CD14-positive monocyte (primary cell): Measurements from ENCODE around the gene STARD3. TPM values are rescaled to one million over a fixed set of nuclear protein-coding genes. Genes with fewer than 3 reads are reported as not detected.

ENCODE experiments used
- DNase-seq, 3 donors: peaks; one replicate each; pipeline ENCODE4 v3.0.0-alpha.2; 2011 to 2022
- H2AFZ ChIP-seq: 2 replicates; pipeline ENCODE4 v1.6.0; 2012; ENCODE audit warnings: mild to moderate bottlenecking, low read depth, low read length, inconsistent platforms; ENCODE audit not compliant: insufficient read depth, poor library complexity, severe bottlenecking
- H3K27ac ChIP-seq, 2 donors: 1 replicate in 1 of 2; 2 replicates in 1 of 2; pipeline ENCODE4 v1.5.1; 2012 to 2013; ENCODE audit warnings: low read length in 2 of 2, control low read depth in 1 of 2, inconsistent platforms in 1 of 2, low read depth in 1 of 2, mild to moderate bottlenecking in 1 of 2
- H3K27me3 ChIP-seq, 2 donors: one replicate each; pipeline versions ENCODE4 v1.6.0 to v1.6.1; 2011 to 2013; ENCODE audit warnings: low read length in 2 of 2; ENCODE audit not compliant: control insufficient read depth in 2 of 2, insufficient read depth in 2 of 2
- H3K36me3 ChIP-seq, 2 donors: replicated peaks in 1 of 2; 1 replicate in 1 of 2; 2 replicates in 1 of 2; pipeline versions ENCODE4 v1.5.1 to v1.6.1; 2012 to 2013; ENCODE audit warnings: low read length in 2 of 2, control low read depth in 1 of 2, inconsistent platforms in 1 of 2, mild to moderate bottlenecking in 1 of 2; ENCODE audit not compliant: insufficient read depth in 2 of 2, control insufficient read depth in 1 of 2
- H3K4me1 ChIP-seq, 2 donors: 1 replicate in 1 of 2; 2 replicates in 1 of 2; pipeline versions ENCODE4 v1.5.1 to v1.6.1; 2012 to 2013; ENCODE audit warnings: low read length in 2 of 2, control low read depth in 1 of 2, inconsistent platforms in 1 of 2, mild to moderate bottlenecking in 1 of 2, moderate library complexity in 1 of 2; ENCODE audit not compliant: insufficient read depth in 2 of 2, control insufficient read depth in 1 of 2
- H3K4me2 ChIP-seq: replicated peaks from 2 replicates; pipeline ENCODE3; 2012; ENCODE audit warnings: low read length, moderate library complexity, mild to moderate bottlenecking; ENCODE audit not compliant: poor library complexity, severe bottlenecking; ENCODE audit errors: extremely low read depth
- H3K4me3 ChIP-seq, 3 experiments: fragments of 200-600 bp in 1 of 3; sonication (generic) in 1 of 3; replicated peaks in 1 of 3; 1 replicate in 2 of 3; 2 replicates in 1 of 3; pipeline ENCODE4 v1.5.1; 2011 to 2013; ENCODE audit warnings: low read length in 3 of 3, mild to moderate bottlenecking in 3 of 3, control low read depth in 2 of 3, low read depth in 2 of 3, inconsistent platforms in 1 of 3, moderate library complexity in 1 of 3
- H3K79me2 ChIP-seq: 2 replicates; pipeline ENCODE4 v1.6.0; 2012; ENCODE audit warnings: mild to moderate bottlenecking, control low read depth, inconsistent platforms, low read length, moderate library complexity; ENCODE audit not compliant: insufficient read depth
- H3K9ac ChIP-seq: 2 replicates; pipeline ENCODE4 v1.6.0; 2017; ENCODE audit warnings: low read length, mild to moderate bottlenecking; ENCODE audit not compliant: insufficient read depth, poor library complexity, severe bottlenecking
- H3K9me3 ChIP-seq, 2 donors: replicated peaks in 1 of 2; 1 replicate in 1 of 2; 2 replicates in 1 of 2; pipeline versions ENCODE4 v1.5.1 to v1.6.1; 2012 to 2013; ENCODE audit warnings: low read length in 2 of 2, control low read depth in 1 of 2; ENCODE audit not compliant: control insufficient read depth in 1 of 2, insufficient read depth in 1 of 2
- H4K20me1 ChIP-seq: 2 replicates; pipeline ENCODE4 v1.6.0; 2012; ENCODE audit warnings: mild to moderate bottlenecking, low read length, control low read depth, moderate library complexity; ENCODE audit not compliant: insufficient read depth
- H3K27ac Mint-ChIP-seq, 7 donors: one replicate each; pipeline ENCODE4 v1.8.0; 2020; ENCODE audit warnings: mild to moderate bottlenecking in 7 of 7, mixed read lengths in 7 of 7, moderate library complexity in 6 of 7, inconsistent platforms in 2 of 7
- H3K27me3 Mint-ChIP-seq, 3 donors: one replicate each; pipeline ENCODE4 v1.8.0; 2021 to 2022; ENCODE audit warnings: low read depth in 3 of 3, mild to moderate bottlenecking in 3 of 3, mixed read lengths in 3 of 3, moderate library complexity in 3 of 3, inconsistent platforms in 1 of 3
- H3K36me3 Mint-ChIP-seq, 2 donors: one replicate each; pipeline ENCODE4 v1.8.0; 2020; ENCODE audit warnings: mixed read lengths in 2 of 2, inconsistent platforms in 1 of 2, mild to moderate bottlenecking in 1 of 2
- H3K4me1 Mint-ChIP-seq: one replicate; pipeline ENCODE4 v1.8.0; 2020; ENCODE audit warnings: mild to moderate bottlenecking, mixed read lengths
- H3K4me3 Mint-ChIP-seq, 2 donors: one replicate each; pipeline ENCODE4 v1.8.0; 2020; ENCODE audit warnings: mild to moderate bottlenecking in 2 of 2, mixed read lengths in 2 of 2, moderate library complexity in 1 of 2
- H3K9me3 Mint-ChIP-seq, 7 donors: one replicate each; pipeline ENCODE4 v1.8.0; 2020 to 2022; ENCODE audit warnings: mixed read lengths in 7 of 7, mild to moderate bottlenecking in 6 of 7, moderate library complexity in 6 of 7, inconsistent platforms in 2 of 7
- CTCF ChIP-seq: fragments of 200-600 bp; IDR thresholded peaks from one replicate; pipeline ENCODE4 v1.8.0; 2022; ENCODE audit warnings: antibody characterized with exemption, mild to moderate bottlenecking
- WGBS: methylation state at CpG from one replicate; pipeline ENCODE4 v1.1.5; 2013; ENCODE audit warnings: missing lambda C conversion rate; ENCODE audit not compliant: insufficient coverage; 5-methylcytosine and 5-hydroxymethylcytosine counted together
- intact Hi-C, 2 donors: fragments of 100-400 bp; cut with micrococcal nuclease; formaldehyde crosslinking; loops; one replicate each; pipeline versions ENCODE4 v1.15.0 to v1.15.1; 2023
- polyA plus RNA-seq, 3 donors: library from polyadenylated mRNA; depleted of rRNA in 1 of 3; unstranded in 2 of 3; stranded (reverse) in 1 of 3; fragments of 300-500 nt in 2 of 3; fragments of >200 nt in 1 of 3; fragmentation: Illumina TruSeq in 2 of 3; gene quantifications; 1 replicate in 2 of 3; 2 replicates in 1 of 3; pipeline ENCODE4 v1.2.3, GENCODE V29; 2012 to 2021

Gene STARD3
- polyA plus RNA-seq, 3 donors: 35.1 to 114 (median 45.3) TPM

DNA sequence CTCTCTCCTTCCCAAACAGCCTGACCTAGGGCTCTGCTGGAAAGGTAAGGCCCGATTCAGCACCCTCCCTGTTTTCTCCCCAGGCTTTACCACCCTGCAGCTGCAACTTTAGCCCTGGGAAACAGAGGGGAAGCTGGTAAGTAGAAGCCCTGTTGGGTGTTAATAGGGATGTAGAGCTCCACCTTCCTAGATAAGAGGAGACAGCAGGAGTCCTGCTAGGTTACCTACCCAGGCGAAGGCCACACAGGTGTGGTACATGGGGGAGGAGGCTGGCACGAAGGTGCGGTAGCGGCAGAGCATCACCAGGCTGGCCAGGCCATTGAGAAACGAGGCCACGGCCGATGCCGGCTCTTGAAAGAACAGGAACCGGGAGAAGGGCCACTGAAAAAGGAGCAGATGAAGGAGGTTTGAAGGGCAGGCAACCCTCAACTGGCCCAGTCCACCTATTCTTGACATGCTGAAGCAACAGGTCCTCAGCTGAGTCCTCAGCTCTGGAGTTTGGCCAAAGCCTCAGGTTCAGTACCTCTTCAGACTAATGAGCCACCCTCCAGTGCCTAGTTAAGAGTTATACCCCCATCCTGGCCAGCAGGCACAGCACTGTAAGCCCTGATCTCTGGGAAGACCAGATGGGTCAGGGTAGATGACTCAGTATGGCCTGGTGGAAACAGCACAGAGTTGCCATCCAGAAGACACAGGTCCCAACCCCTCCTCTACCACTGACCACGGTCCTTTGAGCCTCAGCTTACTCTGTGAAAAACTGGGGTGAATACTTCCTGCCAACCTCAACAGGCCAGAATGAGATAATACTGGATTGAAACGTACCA, 47.6 kb downstream of the STARD3 start:
- Histone ChIP-seq H3K79me2 (no peaks in the 10 kb centered on the region), H4K20me1 (no peaks in the 10 kb centered on the region), H3K4me2 (no peak overlapping the region), H3K9me3 (no peaks in the 10 kb centered on the region), H3K4me1 (peaks cover 21 to 26% of the 10 kb centered on the region in 2 donors), H3K27me3 (no peaks in the 10 kb centered on the region), H3K36me3 (peaks cover 8 to 13% of the 10 kb centered on the region in 2 donors), H2AFZ (no peak overlapping the region), H3K9ac (no peak overlapping the region), H3K4me3 (no peak overlapping the region), H3K27ac (no peak overlapping the region)
- Mint-ChIP-seq H3K36me3 (peaks cover 33 to 37% of the 10 kb centered on the region in 2 donors), H3K27ac (peak overlapping the region in 1 of 7 donors; percentile 42), H3K9me3 (peaks cover 0 to 15% (median 6%) of the 10 kb centered on the region in 7 donors), H3K4me1 (peaks cover 27% of the 10 kb centered on the region), H3K4me3 (no peak overlapping the region), H3K27me3 (peaks cover 0 to 2% (median 0%) of the 10 kb centered on the region in 3 donors)
- no peak for TF ChIP-seq CTCF
- DNase-seq: no peak
- intact Hi-C loops: loop anchor here in 1 of 2 donors (5.0 kb wide), 2 partner anchors 43 to 47 kb away; partner anchors contain the start of gene STARD3
- WGBS: 86% methylated on average over 4 of the region's 12 CpGs

DNA sequence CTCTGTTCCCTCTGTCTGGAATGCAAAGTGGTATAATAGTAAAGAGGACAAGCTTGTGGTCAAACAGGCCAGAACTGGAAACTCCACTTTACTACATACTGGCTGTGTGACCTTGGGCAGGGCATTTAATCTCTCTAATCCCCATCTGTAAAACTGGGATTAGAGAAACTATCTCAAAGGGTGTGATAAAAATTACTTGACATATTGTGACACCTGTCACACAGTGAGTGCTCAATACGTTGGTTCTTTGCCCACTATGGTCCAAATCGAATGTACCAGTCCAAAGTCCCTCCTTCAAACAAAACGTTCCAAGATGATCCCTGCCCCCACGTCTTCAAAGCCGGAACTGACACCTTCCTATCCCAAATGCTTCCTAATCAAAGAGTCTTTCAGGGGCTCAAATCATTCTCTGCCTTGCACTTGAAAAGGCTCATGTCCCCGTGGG, 50.2 kb downstream of the STARD3 start:
- Histone ChIP-seq H2AFZ (peak overlapping the region; percentile 93), H3K27ac (no peak overlapping the region), H3K4me3 (peak overlapping the region in 2 of 3 experiments; percentile 82 to 96), H4K20me1 (no peaks in the 10 kb centered on the region), H3K36me3 (peaks cover 8 to 13% of the 10 kb centered on the region in 2 donors), H3K79me2 (no peaks in the 10 kb centered on the region), H3K27me3 (no peaks in the 10 kb centered on the region), H3K4me2 (peak overlapping the region; percentile 93), H3K9ac (no peak overlapping the region), H3K9me3 (no peaks in the 10 kb centered on the region), H3K4me1 (peaks cover 12 to 18% of the 10 kb centered on the region in 2 donors)
- H3K4me3 Mint-ChIP-seq: peak overlapping the region; percentile 94 to 97
- H3K9me3 Mint-ChIP-seq: peaks cover 0 to 17% (median 6%) of the 10 kb centered on the region in 7 donors
- intact Hi-C loops: loop anchor here in 1 of 2 donors (5.0 kb wide), 2 partner anchors 40 to 50 kb away; partner anchors contain the start of gene STARD3
- no peak for TF ChIP-seq CTCF
- WGBS: 80% methylated on average over 6 of the region's 6 CpGs
- no peak for DNase-seq
- H3K27ac Mint-ChIP-seq: peak overlapping the region in 2 of 7 donors; percentile 55 to 96
- H3K27me3 Mint-ChIP-seq: peaks cover 2 to 7% (median 2%) of the 10 kb centered on the region in 3 donors
- peaks cover 19 to 21% of the 10 kb centered on the region in 2 donors for H3K36me3 Mint-ChIP-seq
- peaks cover 17% of the 10 kb centered on the region for H3K4me1 Mint-ChIP-seq
